Measurements from ENCODE around the gene NDUFS6.

NDUFS6 gene

DNA sequence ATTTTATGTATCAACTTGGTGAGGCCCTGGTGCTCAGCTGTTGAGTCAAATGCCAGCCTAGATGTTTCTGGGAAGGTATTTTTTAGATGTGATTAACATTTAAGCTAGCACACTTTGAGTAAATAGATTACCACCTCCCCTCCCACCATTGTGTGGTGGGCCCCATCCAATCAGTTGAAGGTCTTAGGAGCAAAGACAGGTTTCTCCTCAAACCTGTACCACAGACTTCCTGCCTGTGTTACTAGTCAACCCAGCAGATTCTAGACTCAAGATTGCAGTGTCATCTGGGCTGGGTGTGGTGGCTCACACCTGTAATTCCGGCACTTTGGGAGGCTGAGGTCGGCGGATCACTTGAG, 35.3 kb upstream of the NDUFS6 start:
- DNase-seq (ENCODE audit: low read depth), result no peak
- H3K4me3 ChIP-seq (ENCODE audit: low read depth, low read length), result no peak overlapping the region

DNA sequence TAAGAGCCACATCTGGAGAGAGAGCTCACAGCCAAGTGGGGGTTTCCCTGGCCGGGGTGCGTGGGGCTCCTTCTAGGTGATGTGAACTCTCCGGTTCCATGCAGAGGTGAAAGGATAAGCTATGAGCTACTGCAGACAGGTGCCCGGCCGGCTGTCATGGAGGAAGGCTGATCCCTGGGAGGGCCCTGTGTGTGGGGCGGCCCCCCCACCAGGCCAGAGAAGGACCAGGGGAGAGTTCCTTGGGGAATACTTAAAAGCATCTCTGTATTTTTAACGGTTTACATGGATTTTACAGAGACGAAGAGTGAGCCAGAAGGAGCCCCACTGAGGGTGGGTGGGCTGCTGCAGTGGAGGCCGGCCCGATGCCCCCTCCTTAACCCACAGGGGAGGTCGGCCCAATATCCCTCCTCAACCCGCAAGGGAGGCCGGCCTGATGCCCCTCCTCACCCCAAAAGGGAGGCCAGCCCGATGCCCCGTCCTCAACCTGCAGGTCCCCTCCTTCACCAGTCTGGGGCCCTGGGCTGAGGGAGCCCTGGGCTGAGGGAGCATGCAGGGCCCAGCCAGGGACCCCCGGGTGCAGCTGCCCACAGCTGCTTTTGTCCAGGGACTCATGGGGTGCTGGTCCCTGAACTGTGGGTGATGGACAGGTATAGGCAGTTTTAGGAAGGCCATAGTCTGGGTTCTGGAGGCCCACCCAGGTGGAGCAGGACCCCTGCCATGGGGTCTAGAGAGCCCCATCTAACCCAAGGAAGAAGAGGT, 33.5 kb upstream of the NDUFS6 start:
- no peak overlapping the region for H3K4me3 ChIP-seq (ENCODE audit: low read depth, low read length)
- TF ChIP-seq, protein P1, sequence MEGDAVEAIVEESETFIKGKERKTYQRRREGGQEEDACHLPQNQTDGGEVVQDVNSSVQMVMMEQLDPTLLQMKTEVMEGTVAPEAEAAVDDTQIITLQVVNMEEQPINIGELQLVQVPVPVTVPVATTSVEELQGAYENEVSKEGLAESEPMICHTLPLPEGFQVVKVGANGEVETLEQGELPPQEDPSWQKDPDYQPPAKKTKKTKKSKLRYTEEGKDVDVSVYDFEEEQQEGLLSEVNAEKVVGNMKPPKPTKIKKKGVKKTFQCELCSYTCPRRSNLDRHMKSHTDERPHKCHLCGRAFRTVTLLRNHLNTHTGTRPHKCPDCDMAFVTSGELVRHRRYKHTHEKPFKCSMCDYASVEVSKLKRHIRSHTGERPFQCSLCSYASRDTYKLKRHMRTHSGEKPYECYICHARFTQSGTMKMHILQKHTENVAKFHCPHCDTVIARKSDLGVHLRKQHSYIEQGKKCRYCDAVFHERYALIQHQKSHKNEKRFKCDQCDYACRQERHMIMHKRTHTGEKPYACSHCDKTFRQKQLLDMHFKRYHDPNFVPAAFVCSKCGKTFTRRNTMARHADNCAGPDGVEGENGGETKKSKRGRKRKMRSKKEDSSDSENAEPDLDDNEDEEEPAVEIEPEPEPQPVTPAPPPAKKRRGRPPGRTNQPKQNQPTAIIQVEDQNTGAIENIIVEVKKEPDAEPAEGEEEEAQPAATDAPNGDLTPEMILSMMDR (conservative IDR thresholded peaks at IDR 0.05; ENCODE audit: low read depth, low read length), result no peak
- no peak for DNase-seq (ENCODE audit: low read depth)

More for the DNA sequence above, 35.3 kb upstream of the NDUFS6 start:
- TF ChIP-seq, protein P1 (conservative IDR thresholded peaks at IDR 0.05; ENCODE audit: low read depth, low read length), result no peak

GRCh38 chr5:1768283-1769000, 32.8 kb upstream of the NDUFS6 start:
- DNase-seq (ENCODE audit: low read depth), result no peak
- TF ChIP-seq, protein P1 (conservative IDR thresholded peaks at IDR 0.05; ENCODE audit: low read depth, low read length), result no peak
- no peak overlapping the region for H3K4me3 ChIP-seq (ENCODE audit: low read depth, low read length)

DNA sequence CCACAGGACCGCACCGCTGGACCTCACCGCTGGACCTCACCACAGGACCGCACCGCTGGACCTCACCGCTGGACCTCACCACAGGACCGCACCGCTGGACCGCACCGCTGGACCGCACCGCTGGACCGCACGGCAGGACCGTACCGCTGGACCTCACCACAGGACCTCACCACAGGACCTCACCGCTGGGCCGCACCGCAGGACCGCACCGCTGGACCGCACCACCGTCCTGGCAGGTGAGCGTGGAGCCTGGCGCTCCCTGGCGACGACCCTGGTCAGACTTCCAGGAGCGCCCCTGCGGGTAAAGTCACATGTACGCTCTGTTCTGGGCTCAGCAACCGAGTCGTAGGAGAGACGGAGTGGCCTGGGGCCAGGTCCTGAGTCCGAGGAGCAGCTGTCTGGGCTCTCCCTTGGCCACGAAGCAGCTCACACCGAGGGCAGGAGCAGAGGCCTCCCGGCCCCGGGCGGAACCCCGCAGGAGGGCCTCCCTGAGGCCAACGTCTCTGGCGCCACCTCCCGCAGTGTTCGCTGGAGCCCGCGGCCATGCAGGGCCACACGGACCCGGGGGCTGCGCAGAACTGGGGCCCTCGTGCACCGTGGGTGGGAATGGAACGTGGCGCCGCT, 32.1 kb upstream of the NDUFS6 start:
- no peak overlapping the region for H3K4me3 ChIP-seq (ENCODE audit: low read depth, low read length)
- no peak for DNase-seq (ENCODE audit: low read depth)
- TF ChIP-seq, protein P1 (conservative IDR thresholded peaks at IDR 0.05; ENCODE audit: low read depth, low read length), result no peak

- TF ChIP-seq, protein P1 (conservative IDR thresholded peaks at IDR 0.05; ENCODE audit: low read depth, low read length), result no peak
Measured at GRCh38 chr5:1769752-1770442, 31.3 kb upstream of the NDUFS6 start.

GRCh38 chr5:1770443-1770802, 30.8 kb upstream of the NDUFS6 start:
- H3K4me3 ChIP-seq (ENCODE audit: low read depth, low read length), result no peak overlapping the region
- TF ChIP-seq, protein P1 (conservative IDR thresholded peaks at IDR 0.05; ENCODE audit: low read depth, low read length), result no peak
- no peak for DNase-seq (ENCODE audit: low read depth)

More at GRCh38 chr5:1769752-1770442, 31.3 kb upstream of the NDUFS6 start:
- DNase-seq (ENCODE audit: low read depth), result no peak
- H3K4me3 ChIP-seq (ENCODE audit: low read depth, low read length), result no peak overlapping the region
